Peyer's patch (tissue), 4 donors: ENCODE measurements around the gene RNGTT. TPM values are rescaled to one million over a fixed set of nuclear protein-coding genes. Genes with fewer than 3 reads are reported as not detected.

Source experiments
- DNase-seq, 3 donors: peaks; one replicate each; pipeline ENCODE4 v3.0.0-alpha.2; 2017 to 2019
- H3K27ac ChIP-seq, 4 donors: fragments of 200-600 bp; sonication (generic); one replicate each; pipeline ENCODE4 v1.5.1; 2016 to 2019
- H3K27me3 ChIP-seq, 2 donors: fragments of 200-600 bp; sonication (generic); one replicate each; pipeline ENCODE4 v1.5.1; 2019
- H3K36me3 ChIP-seq, 3 donors: fragments of 200-600 bp; sonication (generic); one replicate each; pipeline ENCODE4 v1.5.1; 2016 to 2019
- H3K4me1 ChIP-seq, 4 donors: fragments of 200-600 bp; sonication (generic); one replicate each; pipeline ENCODE4 v1.5.1; 2016 to 2019
- H3K4me3 ChIP-seq, 4 donors: fragments of 200-600 bp; sonication (generic); 1 replicate in 3 of 4; 2 replicates in 1 of 4; pipeline ENCODE4 v1.5.1; 2016 to 2019; ENCODE audit warnings: mild to moderate bottlenecking in 1 of 4
- H3K9me3 ChIP-seq, 4 donors: fragments of 200-600 bp; sonication (generic); one replicate each; pipeline ENCODE4 v1.5.1; 2016 to 2019; ENCODE audit warnings: mild to moderate bottlenecking in 1 of 4
- CTCF ChIP-seq, 6 experiments: fragments of 450-650 bp in 4 of 6; fragments of 200-600 bp in 2 of 6; sonication (generic) in 1 of 6; IDR thresholded peaks; one replicate each; pipeline ENCODE4 v1.5.1; 2017 to 2019; ENCODE audit warnings: antibody characterized with exemption in 6 of 6, mild to moderate bottlenecking in 3 of 6, moderate library complexity in 1 of 6
- POLR2A ChIP-seq, 2 donors: fragments of 450-650 bp; IDR thresholded peaks; one replicate each; pipeline ENCODE4 v1.5.1; 2017; ENCODE audit warnings: antibody characterized with exemption in 2 of 2, mild to moderate bottlenecking in 2 of 2, moderate library complexity in 2 of 2
- total RNA-seq, 4 donors: library from RNA; depleted of rRNA; stranded (reverse); fragments of >200 nt; gene quantifications; one replicate each; pipeline ENCODE4 v1.1.0, GENCODE V29; 2016

Gene RNGTT
- total RNA-seq, 4 donors from 2014 or later, result 12.7 to 44.6 (median 18.5) TPM

- H3K4me1 ChIP-seq, result no peaks in the 10 kb centered on the region
- no peaks in the 10 kb centered on the region for H3K36me3 ChIP-seq
- TF ChIP-seq CTCF (IDR thresholded peaks at IDR 0.05) (no peak), POLR2A (IDR thresholded peaks at IDR 0.05) (no peak)
- H3K9me3 ChIP-seq, result no peaks in the 10 kb centered on the region
- DNase-seq, result no peak
- H3K27ac ChIP-seq, result no peak overlapping the region
- no peaks in the 10 kb centered on the region for H3K27me3 ChIP-seq
- H3K4me3 ChIP-seq, result no peak overlapping the region
Observed at GRCh38 chr6:88808381-88808780, 155.0 kb downstream of the RNGTT start.

GRCh38 chr6:88807622-88808021 lies 155.8 kb downstream of the RNGTT start:
- H3K27me3 ChIP-seq, result no peaks in the 10 kb centered on the region
- TF ChIP-seq POLR2A (IDR thresholded peaks at IDR 0.05) (no peak), CTCF (IDR thresholded peaks at IDR 0.05) (no peak)
- no peaks in the 10 kb centered on the region for H3K9me3 ChIP-seq
- no peak overlapping the region for H3K27ac ChIP-seq
- no peak overlapping the region for H3K4me3 ChIP-seq
- DNase-seq, result no peak
- no peaks in the 10 kb centered on the region for H3K4me1 ChIP-seq
- no peaks in the 10 kb centered on the region for H3K36me3 ChIP-seq

GRCh38 chr6:88806728-88807127 lies 156.7 kb downstream of the RNGTT start:
- TF ChIP-seq POLR2A (IDR thresholded peaks at IDR 0.05), result no peak
- TF ChIP-seq CTCF (IDR thresholded peaks at IDR 0.05), result no peak
- H3K36me3 ChIP-seq, result no peaks in the 10 kb centered on the region
- no peak for DNase-seq
- H3K9me3 ChIP-seq, result no peaks in the 10 kb centered on the region
- no peak overlapping the region for H3K4me3 ChIP-seq
- H3K4me1 ChIP-seq, result no peaks in the 10 kb centered on the region
- no peaks in the 10 kb centered on the region for H3K27me3 ChIP-seq
- no peak overlapping the region for H3K27ac ChIP-seq

GRCh38 chr6:88804701-88805100 lies 158.7 kb downstream of the RNGTT start:
- no peaks in the 10 kb centered on the region for H3K27me3 ChIP-seq
- H3K4me3 ChIP-seq, result no peak overlapping the region
- no peak for DNase-seq
- no peak overlapping the region for H3K27ac ChIP-seq
- no peak for TF ChIP-seq POLR2A (IDR thresholded peaks at IDR 0.05)
- TF ChIP-seq CTCF (IDR thresholded peaks at IDR 0.05), result no peak
- no peaks in the 10 kb centered on the region for H3K9me3 ChIP-seq
- no peaks in the 10 kb centered on the region for H3K4me1 ChIP-seq
- no peaks in the 10 kb centered on the region for H3K36me3 ChIP-seq

- TF ChIP-seq POLR2A (IDR thresholded peaks at IDR 0.05) (no peak), CTCF (IDR thresholded peaks at IDR 0.05) (no peak)
- Histone ChIP-seq H3K9me3 (no peaks in the 10 kb centered on the region), H3K27ac (no peak overlapping the region), H3K36me3 (no peaks in the 10 kb centered on the region), H3K27me3 (no peaks in the 10 kb centered on the region), H3K4me3 (no peak overlapping the region), H3K4me1 (no peaks in the 10 kb centered on the region)
- DNase-seq, result no peak
Observed at GRCh38 chr6:88785478-88785877, 177.9 kb downstream of the RNGTT start.
